Common myeloid progenitor, CD34-positive (primary cell): Measurements from ENCODE around the gene TEP1.

Experiments used
- CTCF ChIA-PET: fragments of 350-600 bp; sonication (Branson Sonifier 250); formaldehyde crosslinking; loops from one replicate; lab custom pipeline; 2021; ENCODE audit warnings: antibody characterized with exemption; lab: Charles Lee
- POLR2A ChIA-PET: fragments of 350-600 bp; sonication (Branson Sonifier 250); formaldehyde crosslinking; loops from one replicate; lab custom pipeline; 2021; ENCODE audit warnings: antibody characterized with exemption; lab: Charles Lee
- DNase-seq, 3 donors: peaks; one replicate each; pipeline versions ENCODE4 v3.0.0 to v3.0.0-alpha.2; 2013
- H3K27ac ChIP-seq, 2 experiments: 1 replicate in 1 of 2; 2 replicates in 1 of 2; pipeline ENCODE4 v1.7.0; 2013; ENCODE audit warnings: inconsistent platforms in 2 of 2, low read length in 2 of 2, mild to moderate bottlenecking in 2 of 2, low read depth in 1 of 2, moderate library complexity in 1 of 2; ENCODE audit not compliant: severe bottlenecking in 2 of 2, insufficient read depth in 1 of 2, poor library complexity in 1 of 2
- H3K27me3 ChIP-seq, 5 experiments: replicated peaks in 2 of 5; 1 replicate in 3 of 5; 2 replicates in 2 of 5; pipeline versions ENCODE4 v1.6.1 to v1.7.0; 2013; ENCODE audit warnings: low read length in 4 of 5, mild to moderate bottlenecking in 2 of 5, moderate library complexity in 2 of 5, inconsistent platforms in 1 of 5; ENCODE audit not compliant: insufficient read depth in 5 of 5, control insufficient read depth in 4 of 5
- H3K36me3 ChIP-seq, 4 experiments: 1 replicate in 2 of 4; 2 replicates in 2 of 4; pipeline versions ENCODE4 v1.6.1 to v1.7.0; 2013; ENCODE audit warnings: low read length in 3 of 4, control low read depth in 1 of 4, mild to moderate bottlenecking in 1 of 4; ENCODE audit not compliant: control insufficient read depth in 4 of 4, insufficient read depth in 4 of 4
- H3K4me1 ChIP-seq, 4 experiments: 1 replicate in 3 of 4; 2 replicates in 1 of 4; pipeline versions ENCODE4 v1.6.1 to v1.7.1; 2013; ENCODE audit warnings: low read length in 3 of 4, mild to moderate bottlenecking in 3 of 4, control low read depth in 1 of 4, inconsistent platforms in 1 of 4, moderate library complexity in 1 of 4; ENCODE audit not compliant: control insufficient read depth in 4 of 4, insufficient read depth in 4 of 4; ENCODE audit errors: control extremely low read depth in 1 of 4
- H3K4me3 ChIP-seq, 7 experiments: 1 replicate in 4 of 7; 2 replicates in 3 of 7; pipeline versions ENCODE4 v1.5.1 to v1.7.0; 2013; ENCODE audit warnings: mild to moderate bottlenecking in 7 of 7, low read length in 6 of 7, moderate library complexity in 6 of 7, inconsistent platforms in 2 of 7, low read depth in 2 of 7, control low read depth in 1 of 7; ENCODE audit not compliant: insufficient read depth in 4 of 7, control insufficient read depth in 1 of 7; ENCODE audit errors: extremely low read depth in 1 of 7
- H3K9me3 ChIP-seq, 5 experiments: 1 replicate in 4 of 5; 2 replicates in 1 of 5; pipeline versions ENCODE4 v1.6.1 to v1.7.1; 2013; ENCODE audit warnings: low read length in 4 of 5, mild to moderate bottlenecking in 2 of 5, inconsistent platforms in 1 of 5, low read depth in 1 of 5, moderate library complexity in 1 of 5; ENCODE audit not compliant: control insufficient read depth in 4 of 5, insufficient read depth in 2 of 5; ENCODE audit errors: control extremely low read depth in 1 of 5
- WGBS: methylation state at CpG from one replicate; pipeline ENCODE4 v1.1.5; 2013; ENCODE audit not compliant: insufficient coverage; 5-methylcytosine and 5-hydroxymethylcytosine counted together

The TEP1 gene

GRCh38 chr14:20397511-20397910 is 15.8 kb downstream of the TEP1 start:
- no peaks in the 10 kb centered on the region for H3K27me3 ChIP-seq
- no peak overlapping the region for H3K27ac ChIP-seq
- no peaks in the 10 kb centered on the region for H3K9me3 ChIP-seq
- POLR2A ChIA-PET, result interaction anchor here (0.6 kb wide), 1 partner anchor 284 kb away, joined by 6 read pairs; no protein-coding TSS in a partner anchor
- WGBS, result 100% methylated on average over 2 of the region's 3 CpGs
- no peak overlapping the region for H3K4me3 ChIP-seq
- no peaks in the 10 kb centered on the region for H3K4me1 ChIP-seq
- DNase-seq, result no peak
- CTCF ChIA-PET, result no interaction called here
- peaks cover 18 to 76% (median 42%) of the 10 kb centered on the region in 4 experiments for H3K36me3 ChIP-seq

- DNase-seq, result no peak
- 96% methylated on average over 3 of the region's 4 CpGs for WGBS
- no peaks in the 10 kb centered on the region for H3K27me3 ChIP-seq
- peaks cover 38 to 87% (median 62%) of the 10 kb centered on the region in 4 experiments for H3K36me3 ChIP-seq
- H3K9me3 ChIP-seq, result no peaks in the 10 kb centered on the region
- no peak overlapping the region for H3K27ac ChIP-seq
- peaks cover 0 to 8% (median 0%) of the 10 kb centered on the region in 4 experiments for H3K4me1 ChIP-seq
- ChIA-PET CTCF (no interaction called here), POLR2A (no interaction called here)
- no peak overlapping the region for H3K4me3 ChIP-seq
Observed at GRCh38 chr14:20391505-20391904, 21.8 kb downstream of the TEP1 start.

- Histone ChIP-seq H3K36me3 (peaks cover 47 to 92% (median 64%) of the 10 kb centered on the region in 4 experiments), H3K4me3 (no peak overlapping the region), H3K27ac (no peak overlapping the region), H3K27me3 (no peaks in the 10 kb centered on the region), H3K4me1 (peaks cover 0 to 8% (median 0%) of the 10 kb centered on the region in 4 experiments), H3K9me3 (no peaks in the 10 kb centered on the region)
- 100% methylated on average over 3 of the region's 4 CpGs for WGBS
- no peak for DNase-seq
- ChIA-PET POLR2A (no interaction called here), CTCF (interaction anchor here (1.3 kb wide), 1 partner anchor 60 kb away, joined by 5 read pairs; no protein-coding TSS in a partner anchor)
Observed at GRCh38 chr14:20388159-20388558, 25.1 kb downstream of the TEP1 start.

GRCh38 chr14:20387576-20387975 is 25.7 kb downstream of the TEP1 start:
- ChIA-PET POLR2A (no interaction called here), CTCF (interaction anchor here (0.5 to 1.3 kb wide), 2 partner anchors 16 to 60 kb away, joined by 3 to 5 read pairs; no protein-coding TSS in a partner anchor)
- Histone ChIP-seq H3K27me3 (no peaks in the 10 kb centered on the region), H3K9me3 (no peaks in the 10 kb centered on the region), H3K4me3 (no peak overlapping the region), H3K4me1 (peaks cover 0 to 8% (median 0%) of the 10 kb centered on the region in 4 experiments), H3K36me3 (peaks cover 48 to 95% (median 67%) of the 10 kb centered on the region in 4 experiments), H3K27ac (no peak overlapping the region)
- WGBS, result 67% methylated on average over 5 of the region's 6 CpGs
- DNase-seq, result peak in 1 of 3 donors; percentile 57

GRCh38 chr14:20386276-20386855 is 26.9 kb downstream of the TEP1 start:
- Histone ChIP-seq H3K4me1 (peaks cover 0 to 8% (median 0%) of the 10 kb centered on the region in 4 experiments), H3K4me3 (no peak overlapping the region), H3K27ac (no peak overlapping the region), H3K27me3 (no peaks in the 10 kb centered on the region), H3K9me3 (no peaks in the 10 kb centered on the region), H3K36me3 (peaks cover 42 to 95% (median 71%) of the 10 kb centered on the region in 4 experiments)
- POLR2A ChIA-PET, result no interaction called here
- CTCF ChIA-PET, result no interaction called here
- WGBS, result 96% methylated on average over 15 of the region's 17 CpGs
- DNase-seq, result no peak

- ChIA-PET POLR2A (no interaction called here), CTCF (interaction anchor here (0.8 to 1.5 kb wide), 5 partner anchors 10 to 70 kb away, joined by 3 to 6 read pairs (median 3); partner anchors contain the start of genes APEX1 and OSGEP)
- peaks cover 0 to 8% (median 0%) of the 10 kb centered on the region in 4 experiments for H3K4me1 ChIP-seq
- no peak overlapping the region for H3K4me3 ChIP-seq
- H3K9me3 ChIP-seq, result no peaks in the 10 kb centered on the region
- no peak for DNase-seq
- H3K27me3 ChIP-seq, result no peaks in the 10 kb centered on the region
- no peak overlapping the region for H3K27ac ChIP-seq
- peaks cover 38 to 95% (median 70%) of the 10 kb centered on the region in 4 experiments for H3K36me3 ChIP-seq
- WGBS, result 100% methylated on average over 1 of the region's 5 CpGs
Observed at GRCh38 chr14:20384886-20385285, 28.4 kb downstream of the TEP1 start.

- H3K27ac ChIP-seq, result no peak overlapping the region
- no peak overlapping the region for H3K4me3 ChIP-seq
- ChIA-PET CTCF (interaction anchor here (0.9 to 1.5 kb wide), 5 partner anchors 23 to 224 kb away, joined by 3 to 6 read pairs (median 3); partner anchors contain the start of genes APEX1 and OSGEP), POLR2A (no interaction called here)
- WGBS, result 78% methylated on average over 6 of the region's 7 CpGs
- peaks cover 0 to 8% (median 0%) of the 10 kb centered on the region in 4 experiments for H3K4me1 ChIP-seq
- H3K9me3 ChIP-seq, result no peaks in the 10 kb centered on the region
- no peak for DNase-seq
- H3K27me3 ChIP-seq, result no peaks in the 10 kb centered on the region
- peaks cover 36 to 95% (median 70%) of the 10 kb centered on the region in 4 experiments for H3K36me3 ChIP-seq
Observed at GRCh38 chr14:20384321-20384720, 29.0 kb downstream of the TEP1 start.
